ENCODE results near the gene GALNT2.

GALNT2 gene

GRCh38 chr1:230058626-230059025 lies 8.4 kb upstream of the GALNT2 start:
- peaks cover 3% of the 10 kb centered on the region; the same call in 1 of the 2 replicates for H3K9me3 ChIP-seq (ENCODE audit: control insufficient read depth, insufficient read depth, low read length)
- peaks cover 5% of the 10 kb centered on the region; the same call in 1 of the 2 replicates for H3K4me1 ChIP-seq (ENCODE audit: insufficient read depth, low read length)
- H3K36me3 ChIP-seq (ENCODE audit: insufficient read depth, low read length), result no peaks in the 10 kb centered on the region
- H3K9ac ChIP-seq (ENCODE audit: low read depth, low read length), result no peak overlapping the region

GRCh38 chr1:230061801-230062200 lies 5.2 kb upstream of the GALNT2 start:
- H3K4me1 ChIP-seq (ENCODE audit: insufficient read depth, low read length), result peaks cover 8% of the 10 kb centered on the region
- H3K36me3 ChIP-seq (ENCODE audit: insufficient read depth, low read length), result no peaks in the 10 kb centered on the region
- H3K9ac ChIP-seq (ENCODE audit: low read depth, low read length), result no peak overlapping the region
- peaks cover 3% of the 10 kb centered on the region; the same call in 1 of the 2 replicates for H3K9me3 ChIP-seq (ENCODE audit: control insufficient read depth, insufficient read depth, low read length)

- no peaks in the 10 kb centered on the region for H3K36me3 ChIP-seq (ENCODE audit: insufficient read depth, low read length)
- H3K9me3 ChIP-seq (ENCODE audit: control insufficient read depth, insufficient read depth, low read length), result peaks cover 3% of the 10 kb centered on the region; the same call in 1 of the 2 replicates
- no peak overlapping the region for H3K9ac ChIP-seq (ENCODE audit: low read depth, low read length)
- peaks cover 6% of the 10 kb centered on the region for H3K4me1 ChIP-seq (ENCODE audit: insufficient read depth, low read length)
Measured at GRCh38 chr1:230062521-230062920, 4.5 kb upstream of the GALNT2 start.

GRCh38 chr1:230064283-230064682 lies 2.8 kb upstream of the GALNT2 start:
- H3K4me1 ChIP-seq (ENCODE audit: insufficient read depth, low read length), result peaks cover 3% of the 10 kb centered on the region; the same call in 1 of the 2 replicates
- H3K9me3 ChIP-seq (ENCODE audit: control insufficient read depth, insufficient read depth, low read length), result peaks cover 3% of the 10 kb centered on the region; the same call in 1 of the 2 replicates
- H3K36me3 ChIP-seq (ENCODE audit: insufficient read depth, low read length), result no peaks in the 10 kb centered on the region
- H3K9ac ChIP-seq (ENCODE audit: low read depth, low read length), result no peak overlapping the region

- peaks cover 9% of the 10 kb centered on the region for H3K4me1 ChIP-seq (ENCODE audit: insufficient read depth, low read length)
- H3K9ac ChIP-seq (ENCODE audit: low read depth, low read length), result no peak overlapping the region
- H3K36me3 ChIP-seq (ENCODE audit: insufficient read depth, low read length), result no peaks in the 10 kb centered on the region
Measured at GRCh38 chr1:230065161-230065560, 1.9 kb upstream of the GALNT2 start.

GRCh38 chr1:230065571-230065970 lies 1.5 kb upstream of the GALNT2 start:
- Histone ChIP-seq H3K9ac (ENCODE audit: low read depth, low read length) (0 out of 2 replicates have a peak overlapping the region, but pooled peaks have one; percentile 89), H3K36me3 (ENCODE audit: insufficient read depth, low read length) (no peaks in the 10 kb centered on the region), H3K4me1 (ENCODE audit: insufficient read depth, low read length) (peaks cover 9% of the 10 kb centered on the region), H3K9me3 (ENCODE audit: control insufficient read depth, insufficient read depth, low read length) (peaks cover 3% of the 10 kb centered on the region; the same call in 1 of the 2 replicates)

More at GRCh38 chr1:230065161-230065560, 1.9 kb upstream of the GALNT2 start:
- H3K9me3 ChIP-seq (ENCODE audit: control insufficient read depth, insufficient read depth, low read length), result peaks cover 3% of the 10 kb centered on the region; the same call in 1 of the 2 replicates

GRCh38 chr1:230066031-230066430 lies 1.0 kb upstream of the GALNT2 start:
- peaks cover 9% of the 10 kb centered on the region for H3K4me1 ChIP-seq (ENCODE audit: insufficient read depth, low read length)
- H3K36me3 ChIP-seq (ENCODE audit: insufficient read depth, low read length), result no peaks in the 10 kb centered on the region
- H3K9ac ChIP-seq (ENCODE audit: low read depth, low read length), result peak overlapping the region; percentile 89; the same call in 1 of the 2 replicates
- peaks cover 3% of the 10 kb centered on the region; the same call in 1 of the 2 replicates for H3K9me3 ChIP-seq (ENCODE audit: control insufficient read depth, insufficient read depth, low read length)

GRCh38 chr1:230067419-230067870 lies 407 bp downstream of the GALNT2 start:
- H3K9ac ChIP-seq (ENCODE audit: low read depth, low read length), result peak overlapping the region; percentile 88
- H3K9me3 ChIP-seq (ENCODE audit: control insufficient read depth, insufficient read depth, low read length), result peaks cover 3% of the 10 kb centered on the region; the same call in 1 of the 2 replicates
- H3K36me3 ChIP-seq (ENCODE audit: insufficient read depth, low read length), result no peaks in the 10 kb centered on the region
- H3K4me1 ChIP-seq (ENCODE audit: insufficient read depth, low read length), result peaks cover 9% of the 10 kb centered on the region

GRCh38 chr1:230067871-230068620 lies 1.0 kb downstream of the GALNT2 start:
- Histone ChIP-seq H3K9ac (ENCODE audit: low read depth, low read length) (peak overlapping the region; percentile 88), H3K4me1 (ENCODE audit: insufficient read depth, low read length) (peaks cover 14% of the 10 kb centered on the region), H3K9me3 (ENCODE audit: control insufficient read depth, insufficient read depth, low read length) (no peaks in the 10 kb centered on the region), H3K36me3 (ENCODE audit: insufficient read depth, low read length) (no peaks in the 10 kb centered on the region)

- H3K36me3 ChIP-seq (ENCODE audit: insufficient read depth, low read length), result no peaks in the 10 kb centered on the region
- peaks cover 18% of the 10 kb centered on the region for H3K4me1 ChIP-seq (ENCODE audit: insufficient read depth, low read length)
- H3K9me3 ChIP-seq (ENCODE audit: control insufficient read depth, insufficient read depth, low read length), result no peaks in the 10 kb centered on the region
- H3K9ac ChIP-seq (ENCODE audit: low read depth, low read length), result peak overlapping the region; percentile 88; the same call in 1 of the 2 replicates
Measured at GRCh38 chr1:230068621-230068873, 1.5 kb downstream of the GALNT2 start.

GRCh38 chr1:230068952-230069684 lies 2.1 kb downstream of the GALNT2 start:
- peak overlapping the region; percentile 88 for H3K9ac ChIP-seq (ENCODE audit: low read depth, low read length)
- no peaks in the 10 kb centered on the region for H3K9me3 ChIP-seq (ENCODE audit: control insufficient read depth, insufficient read depth, low read length)
- H3K36me3 ChIP-seq (ENCODE audit: insufficient read depth, low read length), result no peaks in the 10 kb centered on the region
- peaks cover 18% of the 10 kb centered on the region for H3K4me1 ChIP-seq (ENCODE audit: insufficient read depth, low read length)

GRCh38 chr1:230069796-230070195 lies 2.8 kb downstream of the GALNT2 start:
- H3K9ac ChIP-seq (ENCODE audit: low read depth, low read length), result no peak overlapping the region
- no peaks in the 10 kb centered on the region for H3K36me3 ChIP-seq (ENCODE audit: insufficient read depth, low read length)
- peaks cover 18% of the 10 kb centered on the region for H3K4me1 ChIP-seq (ENCODE audit: insufficient read depth, low read length)
- no peaks in the 10 kb centered on the region for H3K9me3 ChIP-seq (ENCODE audit: control insufficient read depth, insufficient read depth, low read length)

- no peaks in the 10 kb centered on the region for H3K9me3 ChIP-seq (ENCODE audit: control insufficient read depth, insufficient read depth, low read length)
- peaks cover 18% of the 10 kb centered on the region for H3K4me1 ChIP-seq (ENCODE audit: insufficient read depth, low read length)
- H3K36me3 ChIP-seq (ENCODE audit: insufficient read depth, low read length), result no peaks in the 10 kb centered on the region
- no peak overlapping the region for H3K9ac ChIP-seq (ENCODE audit: low read depth, low read length)
Measured at GRCh38 chr1:230070321-230071208, 3.5 kb downstream of the GALNT2 start.

GRCh38 chr1:230071316-230071715 lies 4.3 kb downstream of the GALNT2 start:
- no peak overlapping the region for H3K9ac ChIP-seq (ENCODE audit: low read depth, low read length)
- H3K9me3 ChIP-seq (ENCODE audit: control insufficient read depth, insufficient read depth, low read length), result no peaks in the 10 kb centered on the region
- no peaks in the 10 kb centered on the region for H3K36me3 ChIP-seq (ENCODE audit: insufficient read depth, low read length)
- H3K4me1 ChIP-seq (ENCODE audit: insufficient read depth, low read length), result peaks cover 15% of the 10 kb centered on the region
